ENCODE data around the gene GHITM.
"Not testable (repeated sequence)": the region's sequence is repeated elsewhere in the genome, so short reads cannot be mapped to it uniquely, and the experiment has no call there.

Gene GHITM

DNA sequence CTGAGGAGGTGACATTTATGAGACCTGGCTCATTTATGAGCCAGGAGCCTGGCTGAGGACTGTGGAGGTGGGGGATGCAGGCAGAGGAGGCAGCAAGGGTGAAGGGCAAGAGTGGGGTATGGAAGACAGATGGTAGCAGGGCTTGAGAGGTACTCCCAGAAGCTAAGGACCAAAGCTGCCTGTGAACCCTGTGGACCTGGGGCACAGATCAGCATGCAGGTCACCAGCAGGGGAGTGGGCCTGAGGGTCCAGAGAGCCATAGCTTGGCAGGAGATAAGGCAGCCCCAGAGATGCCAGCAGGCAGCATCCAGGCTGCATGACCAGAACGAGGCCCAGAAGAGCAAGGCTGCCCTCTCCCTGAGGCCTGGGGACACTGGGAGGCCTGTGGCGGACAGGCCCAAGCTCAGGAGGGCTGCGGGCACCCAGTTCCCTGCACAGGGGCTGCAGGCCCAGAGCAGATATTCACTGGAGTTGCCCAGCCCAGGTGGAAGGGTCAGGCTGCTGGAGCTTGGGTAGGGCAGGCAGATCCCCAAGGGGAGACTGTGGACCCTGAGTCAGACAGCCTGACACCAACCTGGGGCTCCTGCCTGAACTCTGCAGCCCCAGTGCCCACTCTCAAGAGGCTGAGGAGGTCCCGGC lies 37.6 kb downstream of the GHITM start:
- no peak for DNase-seq

DNA sequence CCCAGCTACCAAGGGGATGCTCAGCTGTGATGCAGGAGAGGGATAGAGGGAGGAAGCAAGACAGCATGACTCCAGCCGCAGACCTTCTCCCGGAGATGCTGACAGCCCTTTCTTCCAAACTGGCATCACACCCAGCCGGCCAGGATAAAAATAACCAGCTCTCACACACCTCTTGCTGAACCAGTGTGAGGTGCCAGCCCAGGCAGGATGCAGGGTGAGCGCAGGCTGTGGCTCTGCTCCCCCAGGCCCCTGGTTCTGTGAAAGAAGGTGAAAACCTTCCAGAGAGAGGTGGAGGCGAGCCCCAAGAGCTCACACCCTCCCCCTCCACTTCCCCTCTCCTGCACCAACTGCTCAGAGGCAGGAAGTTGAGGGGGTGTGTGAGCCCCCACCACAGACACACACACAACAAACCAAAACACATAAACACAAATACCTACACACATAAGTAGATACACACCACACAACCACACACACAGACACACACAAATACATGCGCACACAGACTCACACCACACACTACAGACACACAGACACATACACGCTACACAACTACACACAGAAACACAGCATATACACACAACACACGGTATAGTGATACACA lies 38.3 kb downstream of the GHITM start:
- DNase-seq, result no peak

DNA sequence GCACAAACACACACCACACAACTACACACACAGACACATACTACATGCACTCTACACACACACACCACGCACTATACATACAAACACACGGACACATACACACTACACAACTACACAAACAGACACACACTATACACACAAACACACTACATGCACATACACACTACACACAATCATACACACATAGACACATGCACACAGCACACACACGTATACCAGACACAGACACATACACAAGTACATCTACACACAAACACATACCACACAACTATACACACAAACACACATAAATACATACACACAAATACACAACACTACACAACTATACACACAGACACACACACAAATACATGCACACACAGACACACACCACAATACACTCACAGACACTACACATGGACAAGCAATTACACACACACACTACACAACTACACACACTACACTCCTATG lies 38.9 kb downstream of the GHITM start:
- DNase-seq, result no peak

DNA sequence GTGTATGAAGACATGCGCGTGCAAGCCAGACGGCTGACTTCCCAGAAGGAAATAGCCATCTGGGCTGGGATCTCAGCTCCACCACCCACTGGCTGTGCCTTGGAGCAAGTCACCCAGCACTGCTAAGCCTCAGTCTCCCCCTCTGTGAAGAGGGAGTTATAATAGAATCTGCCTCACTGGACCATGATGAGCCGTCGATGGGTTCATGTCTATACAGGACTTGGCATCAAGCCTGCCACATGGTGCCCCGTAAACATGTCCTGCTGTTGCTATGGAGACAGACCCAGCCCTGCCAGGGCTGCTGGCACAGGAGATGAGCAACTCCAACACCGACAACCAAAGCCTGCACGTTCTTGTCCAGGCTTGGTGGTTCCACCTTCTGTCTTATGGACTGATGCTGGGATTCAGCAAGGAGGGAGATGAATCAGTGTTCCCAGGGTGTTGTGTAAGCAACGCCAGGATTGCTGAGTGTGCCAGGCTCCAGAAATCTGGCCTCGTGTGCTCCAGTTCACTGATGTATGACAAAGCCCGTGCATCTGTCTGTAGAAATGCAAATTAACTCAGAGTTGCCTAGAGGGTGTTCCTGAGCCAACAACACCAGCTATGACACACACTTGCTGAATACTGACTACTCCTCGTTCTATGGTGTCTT lies 39.9 kb downstream of the GHITM start:
- peak; percentile 36 to 84 (median 66) for DNase-seq

DNA sequence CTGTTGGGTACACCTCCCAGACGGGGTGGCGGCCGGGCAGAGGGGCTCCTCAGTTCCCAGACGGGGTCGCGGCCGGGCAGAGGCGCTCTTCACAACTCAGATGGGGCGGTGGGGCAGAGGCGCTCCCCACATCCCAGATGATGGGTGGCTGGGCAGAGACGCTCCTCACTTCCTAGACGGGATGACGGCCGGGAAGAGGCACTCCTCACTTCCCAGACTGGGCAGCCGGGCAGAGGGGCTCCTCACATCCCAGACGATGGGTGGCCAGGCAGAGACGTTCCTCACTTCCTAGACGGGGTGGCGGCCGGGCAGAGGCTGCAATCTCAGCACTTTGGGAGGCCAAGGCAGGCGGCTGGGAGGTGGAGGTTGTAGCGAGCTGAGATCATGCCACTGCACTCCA lies 41.1 kb downstream of the GHITM start:
- DNase-seq, result not testable (repeated sequence)

DNA sequence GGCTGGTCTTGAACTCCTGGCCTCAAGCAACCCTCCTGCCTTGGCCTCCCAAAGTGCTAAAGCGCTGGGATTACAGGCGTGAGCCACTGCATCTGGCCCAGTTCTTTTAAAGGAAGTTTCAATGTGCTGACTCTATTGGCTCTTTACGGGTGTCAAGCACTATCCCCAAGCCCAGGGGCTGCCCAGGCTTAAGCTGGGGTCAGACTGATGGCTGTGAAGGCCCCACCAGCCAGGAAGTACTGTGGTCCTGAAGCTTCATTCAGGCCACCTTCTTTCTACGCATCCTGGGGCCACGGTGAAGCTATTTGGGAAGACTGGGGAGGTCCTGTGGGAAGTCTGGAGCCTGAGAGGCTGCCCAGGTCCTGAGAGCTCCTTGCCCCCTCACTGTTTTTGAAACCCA lies 42.3 kb downstream of the GHITM start:
- no peak for DNase-seq

DNA sequence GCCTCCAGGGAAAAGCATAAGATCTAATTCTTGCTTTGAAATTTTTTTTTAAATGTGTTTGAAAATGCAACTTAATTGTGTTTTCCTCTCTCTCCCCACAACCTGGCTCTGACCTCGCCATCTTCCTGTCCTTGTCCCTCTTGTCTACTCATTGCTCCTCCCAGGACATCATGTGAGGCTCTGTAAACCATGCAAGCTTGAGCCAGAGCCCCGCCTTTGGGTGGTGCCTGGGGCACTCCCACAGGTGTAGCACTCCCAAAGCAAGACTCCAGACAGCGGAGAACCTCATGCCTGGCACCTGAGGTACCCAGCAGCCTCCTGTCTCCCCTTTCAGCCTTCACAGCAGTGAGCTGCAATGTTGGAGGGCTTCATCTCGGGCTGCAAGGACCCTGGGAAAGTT lies 45.2 kb downstream of the GHITM start:
- peak in 1 of 3 experiments; percentile 19 for DNase-seq

DNA sequence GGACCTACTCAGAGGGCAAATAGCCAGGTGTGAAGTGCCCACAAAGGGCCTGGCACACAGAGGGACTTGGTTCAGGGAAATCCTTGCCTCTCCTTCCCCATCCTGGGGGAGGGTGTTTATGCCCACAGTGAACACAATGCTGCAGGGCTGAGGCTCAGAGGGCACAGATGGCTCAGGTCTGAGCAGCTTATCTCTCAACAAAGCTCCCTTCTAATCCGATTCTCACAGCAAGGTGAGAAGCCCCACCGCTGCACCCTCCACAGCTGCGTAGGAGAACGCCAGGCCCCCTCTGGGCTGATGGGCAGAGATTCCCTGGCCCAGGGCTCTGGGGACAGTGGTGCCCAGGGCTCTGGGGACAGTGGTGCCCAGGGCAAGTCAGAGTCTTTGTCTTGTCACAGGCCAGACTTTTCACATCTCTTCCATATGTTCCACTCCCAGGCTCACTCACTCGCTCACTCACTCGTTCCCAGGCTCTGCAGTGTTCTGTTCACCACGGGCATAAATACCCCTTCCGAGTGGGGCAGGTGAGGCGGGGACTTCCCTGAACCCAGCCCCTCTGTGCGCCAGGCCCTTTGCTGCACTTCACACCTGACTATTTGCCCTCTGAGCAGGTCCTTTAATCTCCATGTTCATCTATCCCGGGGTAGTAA lies 46.3 kb downstream of the GHITM start:
- no peak for DNase-seq

DNA sequence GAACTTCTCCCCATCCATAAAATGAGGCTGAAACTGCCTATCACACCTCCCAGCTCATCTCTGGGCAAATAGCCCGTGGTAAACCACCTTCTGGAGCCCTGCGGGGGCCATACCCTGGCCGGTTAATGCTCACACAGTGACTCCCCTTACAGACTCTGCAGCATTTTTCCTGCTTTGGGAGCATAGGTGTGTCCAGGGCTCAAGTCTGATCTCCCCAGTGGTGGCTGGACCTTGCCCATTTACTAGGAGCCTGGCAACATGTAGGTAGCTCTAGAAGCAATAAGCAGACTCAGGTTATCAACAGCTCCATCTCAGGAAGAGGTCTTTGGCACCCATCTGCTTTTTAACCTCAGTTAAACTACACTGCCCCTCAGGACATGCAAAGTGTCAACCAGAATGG lies 49.5 kb downstream of the GHITM start:
- DNase-seq, result no peak

DNA sequence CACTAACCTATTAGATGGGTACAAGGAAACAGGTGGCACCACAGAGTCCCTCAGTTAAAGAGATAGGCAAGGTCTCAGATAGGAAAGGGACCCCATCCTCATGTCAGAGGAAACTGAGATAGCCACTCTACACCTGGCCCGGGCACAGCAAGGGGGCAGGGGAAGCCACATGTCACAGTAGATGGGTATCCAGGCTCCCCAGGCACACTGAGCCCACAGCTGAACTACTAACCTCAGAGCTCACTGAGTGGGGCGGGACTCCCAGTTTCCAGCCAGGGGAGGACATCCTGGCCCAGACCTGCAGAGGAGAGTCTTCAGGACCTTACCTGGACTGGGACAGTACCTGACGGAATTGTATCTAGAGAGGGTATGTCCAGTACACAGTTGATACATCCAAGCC lies 51.3 kb downstream of the GHITM start:
- DNase-seq, result no peak

DNA sequence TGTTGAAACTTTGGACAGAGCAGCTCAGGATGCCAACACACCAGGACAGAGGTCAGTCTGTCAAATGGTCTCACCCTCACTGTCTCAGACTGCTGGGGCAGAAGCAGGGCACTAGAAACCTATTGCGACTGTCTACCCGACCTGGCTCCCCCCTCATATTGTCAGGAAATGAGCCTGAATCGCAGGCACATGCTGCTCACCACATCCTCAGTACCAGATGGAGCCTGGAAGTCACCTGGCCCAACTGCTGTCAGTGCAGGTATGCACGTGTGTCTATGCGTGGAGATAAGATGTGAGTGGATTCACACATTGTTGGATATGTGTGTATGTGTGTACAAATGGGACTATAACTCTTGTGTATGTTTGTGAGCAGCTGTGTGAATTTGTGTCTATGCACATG lies 51.8 kb downstream of the GHITM start:
- no peak for DNase-seq

DNA sequence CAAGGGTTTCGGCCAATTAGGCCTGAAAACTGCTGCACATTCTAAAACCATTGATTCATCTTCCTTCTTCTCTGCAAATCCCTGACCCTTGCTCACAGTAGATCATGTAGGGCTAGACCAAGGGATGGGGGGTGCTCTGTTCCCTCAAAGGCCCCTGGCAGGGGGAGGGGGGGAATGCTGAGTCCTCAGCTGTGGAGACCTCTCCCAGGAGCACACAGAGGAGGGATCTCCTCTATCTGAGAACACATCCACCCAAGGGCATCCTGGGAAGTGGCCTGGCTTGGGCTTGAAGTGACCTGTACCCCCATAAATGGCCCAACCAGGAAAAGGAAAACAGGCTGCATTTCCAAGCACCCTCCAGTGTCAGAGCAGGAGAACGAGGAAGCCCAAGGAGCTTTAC lies 54.0 kb downstream of the GHITM start:
- no peak for DNase-seq

DNA sequence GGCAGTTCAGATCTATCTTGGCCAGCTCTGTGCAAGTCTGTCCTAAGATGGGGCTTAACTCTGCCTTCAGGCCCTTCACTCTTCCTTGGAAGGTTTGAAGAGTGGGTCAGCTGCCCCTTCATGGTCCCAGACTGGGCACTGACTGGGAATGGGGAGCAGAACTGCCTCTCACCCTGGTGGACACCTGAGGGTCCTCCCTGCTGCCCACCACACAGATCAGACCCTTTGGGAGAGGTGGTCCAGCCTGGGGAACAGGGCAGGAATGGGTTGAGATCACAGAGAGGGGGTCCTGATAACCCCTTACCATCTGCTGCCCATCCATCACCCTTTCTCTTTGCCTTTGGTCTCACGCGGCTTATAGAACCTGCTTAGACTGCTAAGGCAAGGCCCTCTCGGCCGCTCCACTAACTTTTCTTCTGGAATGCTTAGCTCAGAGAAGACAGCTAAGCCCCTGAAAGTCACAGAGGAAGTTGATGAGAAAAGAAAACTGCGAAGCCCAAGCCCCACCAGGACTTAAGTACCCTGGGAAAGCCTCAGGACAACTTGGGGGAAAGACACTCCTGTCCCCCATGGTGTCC lies 54.6 kb downstream of the GHITM start:
- no peak for DNase-seq

DNA sequence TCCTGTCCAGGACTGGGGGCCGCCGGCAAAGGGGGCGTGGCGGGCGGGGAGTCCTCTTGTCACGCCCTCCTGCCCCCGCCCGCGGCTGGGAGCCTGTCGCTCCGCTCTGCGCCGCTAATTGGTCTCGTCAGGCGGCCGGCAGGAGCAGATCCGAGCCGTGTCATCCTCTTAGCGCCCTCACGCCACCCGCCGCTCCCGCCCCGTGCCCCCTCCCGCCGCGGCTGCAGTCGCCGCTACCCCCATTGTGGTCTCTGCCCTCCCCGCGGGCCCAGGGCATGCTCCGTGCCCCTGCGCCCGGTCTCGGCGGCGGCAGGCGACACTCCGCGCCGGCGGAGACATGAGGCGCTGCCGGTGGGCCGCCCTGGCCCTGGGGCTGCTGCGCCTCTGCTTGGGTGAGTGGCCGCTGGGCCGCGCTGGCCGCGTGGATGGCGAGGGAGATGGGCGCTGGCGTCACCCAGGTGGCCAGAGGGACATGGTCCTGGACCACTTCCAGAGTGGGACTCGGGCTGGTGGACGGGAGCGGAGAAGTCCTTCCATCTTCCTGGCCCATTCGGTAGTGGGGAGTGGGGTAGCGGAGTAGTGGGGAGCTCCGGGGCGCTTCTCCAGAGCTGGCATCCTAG lies 55.2 kb downstream of the GHITM start, which contains the start of gene CDHR1:
Gene CDHR1 (plus strand): TSS at position 114 of the 620 bp plus-strand sequence. CDS start 224 bp downstream, at position 338.
- peak; percentile 45 to 59 (median 50) for DNase-seq

DNA sequence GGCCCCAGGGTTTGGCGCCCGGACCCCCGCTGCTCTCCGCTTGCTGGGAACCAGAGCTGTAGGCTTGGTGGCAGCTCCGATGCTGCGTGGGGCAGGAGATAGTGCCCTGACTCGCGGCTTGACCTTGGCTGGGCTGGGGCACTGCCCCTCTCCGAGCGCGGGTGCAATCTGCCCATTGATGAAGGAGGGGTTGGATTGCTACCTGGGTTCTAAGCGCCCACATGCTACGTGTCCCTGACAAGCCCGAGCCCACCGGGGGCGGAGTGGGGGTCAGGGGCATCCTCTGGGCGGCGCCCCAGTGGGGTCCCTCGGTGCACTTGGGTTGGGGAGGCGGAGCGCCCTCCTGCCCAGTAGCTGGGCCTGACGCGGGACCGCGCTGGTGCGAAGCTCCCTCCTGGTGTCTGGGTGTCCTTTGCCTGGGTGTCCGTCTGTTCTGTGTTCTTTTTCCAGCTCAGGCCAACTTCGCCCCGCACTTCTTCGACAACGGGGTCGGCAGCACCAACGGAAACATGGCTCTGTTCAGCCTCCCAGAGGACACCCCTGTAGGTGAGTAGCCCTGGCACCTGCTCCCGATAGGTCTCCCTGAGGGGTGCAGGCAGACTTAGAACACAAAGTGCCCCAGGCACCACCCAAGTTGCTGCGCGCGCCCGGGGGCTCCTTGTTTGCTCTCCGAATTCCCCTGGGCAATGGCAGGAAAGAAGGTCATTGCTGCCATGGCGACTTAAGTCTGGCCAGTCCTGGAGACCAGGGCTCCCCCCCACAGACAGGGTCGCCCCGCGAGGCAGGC lies 55.9 kb downstream of the GHITM start:
- peak in 2 of 3 experiments; percentile 44 to 64 for DNase-seq

DNA sequence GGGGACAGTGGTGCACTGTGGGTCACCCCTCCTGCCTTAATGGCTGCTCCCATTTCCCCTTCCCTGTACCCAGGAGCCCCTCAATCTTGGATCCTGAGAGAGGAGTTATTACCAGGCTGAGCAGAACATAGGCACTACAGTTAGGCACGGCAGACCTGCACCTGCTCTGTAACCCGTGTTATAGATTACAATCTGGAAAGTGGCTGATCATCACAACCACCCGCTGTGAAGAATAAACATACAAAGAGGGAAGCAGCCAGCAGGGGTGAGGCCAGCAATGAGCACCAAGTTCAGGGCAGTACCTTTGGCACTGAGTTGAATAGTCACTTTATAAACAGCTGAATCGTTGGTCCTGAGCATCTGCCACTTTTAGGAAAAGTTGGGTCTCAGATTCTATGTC lies 56.8 kb downstream of the GHITM start:
- DNase-seq, result peak; percentile 56 to 91 (median 71)

DNA sequence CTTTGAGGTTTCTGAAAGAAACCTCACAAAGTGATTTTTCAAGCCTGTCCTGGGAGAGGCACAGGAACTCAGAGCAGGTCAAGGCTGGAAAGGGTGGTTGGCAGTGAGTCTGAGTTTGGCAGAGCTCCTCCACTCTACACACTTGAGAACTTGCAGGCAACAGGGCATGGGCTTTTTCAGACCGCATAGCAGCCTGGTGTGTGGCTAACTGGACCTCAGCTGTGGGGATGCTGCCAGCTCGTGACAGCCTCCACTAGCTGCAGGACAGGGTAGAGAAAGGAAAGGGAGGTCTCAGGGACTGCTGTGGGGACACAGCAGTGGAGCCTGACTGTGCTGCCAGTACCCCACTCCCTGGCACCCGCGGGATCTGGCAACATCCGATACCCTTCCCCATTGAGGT lies 57.6 kb downstream of the GHITM start:
- DNase-seq, result no peak

DNA sequence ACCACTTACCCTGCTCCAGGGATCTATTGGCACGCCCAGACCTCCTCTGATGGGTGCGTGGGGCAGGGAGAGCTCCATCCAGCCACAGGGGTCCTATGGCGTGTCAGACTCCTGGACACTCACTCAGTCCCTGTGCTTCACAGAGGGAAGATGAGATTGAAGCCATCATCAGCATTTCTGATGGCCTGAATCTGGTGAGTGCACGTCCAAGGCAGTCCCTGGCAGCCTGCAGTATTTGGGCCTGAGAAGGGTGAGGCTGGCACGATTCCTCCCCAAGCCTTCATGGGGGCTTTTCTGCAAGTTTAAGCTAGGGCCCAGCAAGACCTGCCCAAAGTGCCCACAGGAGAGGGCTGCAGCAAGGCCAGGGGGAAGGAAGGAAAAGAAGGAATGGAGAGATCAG lies 58.3 kb downstream of the GHITM start:
- DNase-seq, result no peak

DNA sequence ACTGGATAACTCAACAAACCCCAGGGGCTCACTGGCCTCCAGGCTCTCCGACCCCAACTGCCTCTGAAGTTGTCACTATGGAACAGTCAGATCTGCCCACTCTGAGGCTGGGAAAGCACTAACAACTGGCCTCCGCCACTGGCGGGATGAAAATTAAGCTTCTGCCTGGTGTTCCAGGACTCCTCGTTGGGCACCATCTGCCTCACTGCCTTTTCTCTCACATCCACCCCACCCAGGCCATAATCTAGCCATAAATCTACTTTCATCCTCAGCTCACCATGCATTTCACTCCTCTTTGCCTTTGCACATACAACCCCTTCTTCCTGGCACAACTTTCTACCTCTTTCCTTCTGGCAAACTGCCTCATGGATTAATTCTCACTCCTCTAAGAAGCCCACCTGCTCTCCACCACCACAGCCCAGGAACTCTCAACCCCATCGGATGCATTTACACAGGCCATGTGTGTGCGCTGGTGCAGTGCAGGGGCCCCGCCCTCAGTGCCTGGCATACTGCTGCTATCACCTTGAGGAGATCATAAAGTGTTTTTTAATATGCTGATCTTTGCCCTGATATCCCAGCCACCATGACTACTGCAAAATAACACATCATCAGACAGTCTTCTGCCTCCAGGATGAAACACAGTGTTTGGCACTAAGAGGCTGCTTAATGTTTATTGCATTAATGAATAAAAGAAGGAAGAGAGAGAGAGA lies 59.1 kb downstream of the GHITM start:
- no peak for DNase-seq

DNA sequence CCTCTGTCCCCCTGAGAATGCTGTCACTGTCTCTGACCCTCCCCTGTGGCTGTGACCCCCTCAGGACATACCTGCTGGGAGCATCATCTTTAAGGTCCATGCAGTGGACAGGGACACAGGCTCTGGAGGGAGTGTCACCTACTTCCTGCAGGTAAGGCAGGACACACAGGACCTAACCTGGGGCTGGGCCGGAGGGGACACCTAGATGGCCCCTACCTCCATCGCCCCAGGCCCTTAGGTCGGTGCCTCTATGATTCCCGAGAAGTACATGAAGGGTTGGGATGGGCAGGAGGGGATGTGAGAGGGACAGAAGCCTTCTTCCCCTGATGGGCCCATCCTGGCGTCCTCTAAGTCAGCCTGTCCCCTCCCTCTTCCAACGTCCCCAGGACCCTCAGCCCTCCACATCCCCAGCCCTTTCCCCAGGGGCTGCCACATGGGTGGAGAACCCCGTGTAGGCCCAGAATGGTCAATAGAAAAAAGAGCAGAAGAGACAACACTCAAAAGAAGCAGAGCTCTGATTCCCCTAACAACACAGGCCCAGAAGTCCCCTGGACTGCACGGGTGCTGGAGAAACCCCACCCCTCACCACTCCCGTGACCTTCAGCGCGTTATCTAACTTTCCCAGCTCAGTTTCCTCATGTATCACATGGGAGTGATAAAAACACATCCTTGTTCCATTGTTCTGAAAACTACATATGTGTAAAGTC lies 61.4 kb downstream of the GHITM start:
- DNase-seq, result no peak

DNA sequence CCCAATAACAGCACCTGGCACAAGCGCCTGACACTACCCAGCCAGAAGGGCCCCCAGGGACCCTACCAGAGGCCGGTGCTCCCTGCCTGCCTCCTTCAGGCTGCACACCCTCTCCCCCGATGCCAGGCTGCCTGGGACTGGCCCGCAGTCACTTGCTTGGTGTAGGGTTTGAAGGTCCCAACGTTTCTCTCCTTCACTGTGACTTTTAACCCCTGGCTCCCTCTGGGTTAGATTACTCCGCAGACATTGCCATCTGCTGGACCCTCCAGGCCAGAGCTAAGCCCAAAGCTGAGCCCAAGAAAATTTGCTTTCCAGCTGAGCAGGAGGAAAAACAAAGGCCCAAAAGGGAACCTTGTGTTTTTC lies 61.9 kb downstream of the GHITM start:
- DNase-seq, result no peak

Measured in NCI-H1417 (cell line).